Measurements from ENCODE around the gene SLC11A2.
A peak's percentile ranks its signal among the peaks of the same experiment; 100 is the strongest.

SLC11A2 gene

GRCh38 chr12:51025836-51026638, at the start of gene SLC11A2:
Gene SLC11A2 (minus strand): TSS chr12:51026384. CDS start chr12:51010728, 15,656 bp downstream.
- DNase-seq = peak; percentile 96

- DNase-seq = no peak
Measured at GRCh38 chr12:51075390-51075789, 49.2 kb upstream of the SLC11A2 start.

GRCh38 chr12:51071663-51072062, 45.5 kb upstream of the SLC11A2 start:
- DNase-seq = no peak

DNA sequence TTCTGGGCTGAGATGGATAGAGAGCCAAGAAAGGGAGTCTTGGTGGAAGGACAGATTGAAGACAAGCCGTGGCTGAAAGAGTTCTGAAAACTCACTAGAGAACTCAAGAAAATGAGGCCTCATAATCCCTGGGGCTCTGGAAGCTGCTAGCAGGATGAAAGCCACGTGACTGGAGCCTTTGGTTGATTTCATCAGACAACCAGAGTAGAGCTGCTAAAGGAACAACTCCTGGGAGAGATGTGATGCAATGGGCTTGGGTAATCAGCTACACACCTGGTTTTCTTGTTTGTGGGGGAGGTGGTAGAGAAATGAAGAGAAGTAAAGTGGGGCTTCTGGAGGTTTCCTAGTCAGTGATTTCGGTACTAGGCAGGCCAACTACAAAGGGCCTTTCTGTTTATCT, 43.8 kb upstream of the SLC11A2 start:
- DNase-seq = no peak

- no peak for DNase-seq
Measured at GRCh38 chr12:51067771-51068170, 41.6 kb upstream of the SLC11A2 start.

GRCh38 chr12:51067229-51067628, 41.0 kb upstream of the SLC11A2 start:
- no peak for DNase-seq

GRCh38 chr12:51065530-51065929, 39.3 kb upstream of the SLC11A2 start:
- DNase-seq = no peak

DNA sequence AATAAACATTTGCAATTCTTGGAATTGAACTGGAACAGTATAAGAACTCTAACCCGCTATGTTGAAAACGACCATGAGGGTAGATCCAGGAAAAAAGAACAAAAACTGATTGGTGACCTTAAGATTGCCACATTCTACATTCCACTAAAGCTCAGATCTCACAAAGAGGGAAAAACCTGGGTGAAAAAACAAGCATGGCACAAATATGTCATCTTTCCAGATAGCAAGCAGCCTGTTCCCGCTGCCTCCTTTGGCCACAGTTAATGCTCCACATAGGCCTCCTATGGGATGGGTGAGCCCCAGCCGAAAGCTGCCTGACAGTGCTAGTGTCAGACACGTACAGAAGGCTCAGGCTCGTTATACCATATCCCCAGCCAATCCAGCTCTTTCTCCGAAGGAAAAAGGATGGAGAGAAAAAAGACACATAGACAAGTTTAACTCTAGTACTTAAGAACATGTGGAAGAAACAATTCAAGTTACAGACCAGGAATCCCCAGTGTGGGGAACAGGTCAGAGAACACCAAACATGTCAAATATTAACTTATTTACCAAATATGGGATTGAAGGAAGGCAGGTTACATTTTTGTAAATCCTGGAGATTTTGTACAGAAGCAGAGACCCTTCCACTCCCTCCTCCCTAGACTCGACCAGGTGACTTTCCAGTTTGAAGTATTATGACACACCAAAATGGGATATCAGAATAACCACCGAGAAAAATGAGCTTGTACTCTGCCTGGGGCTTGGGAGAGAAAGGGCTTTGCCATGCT, 36.6 kb upstream of the SLC11A2 start:
- no peak for DNase-seq

DNA sequence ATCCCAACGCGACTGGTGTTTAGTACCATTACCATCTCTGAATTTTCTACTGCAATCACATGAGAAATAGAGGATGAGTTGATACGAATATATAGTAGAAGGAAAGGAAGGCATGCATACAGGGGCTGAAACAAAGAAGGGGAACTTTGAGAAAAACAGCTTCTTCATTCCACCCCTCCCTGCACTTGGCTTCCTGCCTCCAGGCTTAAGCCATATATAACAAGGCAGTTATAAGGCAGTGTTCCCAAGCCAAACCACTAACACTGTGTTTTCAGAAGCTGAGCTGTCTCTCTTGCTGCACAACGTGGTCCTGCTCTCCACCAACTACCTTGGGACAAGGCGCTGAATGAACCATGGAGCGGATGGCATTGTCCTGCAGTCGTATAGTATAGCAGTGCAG, 32.9 kb upstream of the SLC11A2 start:
- DNase-seq = no peak

DNA sequence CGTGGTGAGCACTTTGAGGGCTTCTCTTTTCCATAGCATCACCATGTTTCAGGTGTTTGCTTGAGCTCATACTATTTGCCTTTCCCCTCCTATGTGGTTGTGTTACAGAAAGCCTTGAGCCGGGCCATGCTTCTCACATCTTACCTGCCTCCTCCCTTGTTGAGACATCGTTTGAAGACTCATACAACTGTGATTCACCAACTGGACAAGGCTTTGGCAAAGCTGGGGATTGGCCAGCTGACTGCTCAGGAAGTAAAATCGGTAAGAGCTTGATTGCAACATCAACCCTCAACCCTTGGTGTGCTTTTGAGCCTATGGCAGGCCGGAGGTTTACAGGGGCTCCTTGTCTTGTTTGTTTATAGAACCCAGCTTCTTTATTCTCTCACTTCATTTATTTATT, 30.1 kb upstream of the SLC11A2 start:
- no peak for DNase-seq

DNA sequence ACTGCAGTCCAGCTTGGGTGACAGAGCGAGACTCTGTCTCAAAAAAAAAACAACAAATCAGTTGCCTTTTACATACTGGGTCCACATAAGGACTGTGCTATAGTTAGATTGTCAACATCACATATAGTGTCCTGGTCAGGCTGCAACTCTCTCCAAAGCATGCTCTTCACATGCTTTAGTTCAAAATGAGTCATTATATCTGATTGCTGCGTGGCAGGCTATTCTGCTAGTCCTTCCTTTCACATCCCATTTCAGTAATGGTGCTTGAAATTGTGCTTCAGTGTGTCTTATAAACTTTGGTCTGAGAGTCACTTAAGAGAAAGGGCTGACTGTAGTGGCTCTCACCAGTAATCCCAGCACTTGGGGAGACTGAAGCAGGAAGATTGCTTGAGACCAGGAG, 28.9 kb upstream of the SLC11A2 start:
- DNase-seq = no peak

GRCh38 chr12:51051787-51052186, 25.6 kb upstream of the SLC11A2 start:
- DNase-seq = no peak

DNA sequence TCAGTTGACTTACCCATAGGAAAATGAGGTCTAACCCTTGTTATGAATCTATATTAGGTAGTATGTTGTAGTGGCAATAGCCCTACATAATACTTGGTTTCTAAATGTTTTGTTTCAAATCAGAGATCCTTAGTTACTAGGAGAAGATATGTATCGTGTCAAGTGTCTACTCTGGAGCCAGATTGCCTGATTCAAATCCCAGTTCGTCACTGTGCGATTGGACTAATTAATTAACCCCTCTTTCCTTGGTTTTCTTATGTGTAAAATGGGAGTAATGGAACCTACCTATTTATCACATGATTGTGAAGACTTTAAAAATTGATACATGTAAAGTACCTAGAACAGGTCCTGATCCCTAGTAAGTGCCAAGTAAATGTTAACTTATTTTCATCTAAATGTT, 23.3 kb upstream of the SLC11A2 start:
- no peak for DNase-seq

DNA sequence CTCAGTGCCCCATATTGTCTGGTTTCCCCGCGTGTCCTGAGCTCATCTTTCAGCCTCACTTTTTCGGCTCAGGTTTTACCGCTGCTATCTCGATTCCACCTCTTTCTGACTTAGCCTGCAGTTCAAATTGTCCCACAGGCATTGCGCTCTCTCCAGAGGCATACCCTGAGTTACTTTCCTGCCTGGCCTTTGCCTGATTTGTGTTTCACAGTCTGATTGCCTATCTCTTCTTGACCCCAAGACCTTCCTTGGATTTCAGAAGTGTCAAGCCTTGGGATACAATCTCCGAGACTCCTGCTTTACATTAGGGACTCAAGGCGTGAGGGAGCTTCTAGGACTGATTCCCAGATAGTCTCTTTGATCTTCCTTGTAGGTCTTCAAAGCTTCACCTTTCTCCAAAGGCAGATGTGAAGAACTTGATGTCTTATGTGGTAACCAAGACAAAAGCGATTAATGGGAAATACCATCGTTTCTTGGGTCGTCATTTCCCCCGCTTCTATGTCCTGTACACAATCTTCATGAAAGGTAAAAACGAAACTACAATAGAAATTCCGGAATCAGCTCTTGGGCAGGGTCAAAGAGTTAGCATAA, 22.6 kb upstream of the SLC11A2 start:
- DNase-seq = no peak

DNA sequence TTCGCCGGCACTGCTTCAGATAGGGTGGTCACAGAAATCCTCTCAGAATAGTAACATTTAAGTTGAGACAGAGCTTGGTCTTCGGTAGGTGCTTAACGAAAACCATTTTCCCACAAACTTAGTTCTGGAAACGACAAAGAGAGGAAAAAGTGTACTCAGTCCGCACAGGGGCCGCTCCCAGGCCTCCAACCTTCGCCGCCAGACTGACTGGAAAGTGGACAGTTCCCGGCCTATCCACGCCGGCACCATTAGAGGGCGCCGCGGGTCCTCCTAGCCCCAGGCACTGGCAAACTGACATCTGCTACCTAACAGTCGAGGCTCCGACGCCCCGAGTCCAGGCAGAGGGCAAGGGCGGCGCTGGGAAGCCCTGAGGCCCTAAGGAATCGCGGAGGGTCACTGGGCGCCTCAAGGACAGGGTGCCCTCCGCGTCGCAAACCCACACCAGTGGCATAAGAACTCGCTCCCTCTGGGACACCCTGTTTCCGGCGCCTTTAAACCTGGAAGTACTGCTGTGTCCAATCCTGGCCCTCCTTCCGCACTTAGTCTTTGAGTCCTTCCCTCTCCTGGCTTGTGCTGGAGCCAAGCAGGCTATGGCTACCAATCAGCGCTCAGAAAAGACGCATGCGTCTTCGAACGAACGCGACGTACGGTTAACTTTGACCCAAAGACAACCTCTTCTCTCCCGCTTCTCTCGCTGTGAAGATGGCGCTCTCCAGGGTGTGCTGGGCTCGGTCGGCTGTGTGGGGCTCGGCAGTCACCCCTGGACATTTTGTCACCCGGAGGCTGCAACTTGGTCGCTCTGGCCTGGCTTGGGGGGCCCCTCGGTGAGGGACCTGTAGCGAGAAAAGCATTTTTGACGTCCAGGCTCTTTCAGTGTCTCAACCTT, 21.7 kb upstream of the SLC11A2 start, which contains the start of gene LETMD1:
TSS of gene LETMD1 (plus strand) at position 673 of the 886 bp plus-strand sequence. CDS start at position 703, 30 bp downstream.
- DNase-seq = peak; percentile 94

DNA sequence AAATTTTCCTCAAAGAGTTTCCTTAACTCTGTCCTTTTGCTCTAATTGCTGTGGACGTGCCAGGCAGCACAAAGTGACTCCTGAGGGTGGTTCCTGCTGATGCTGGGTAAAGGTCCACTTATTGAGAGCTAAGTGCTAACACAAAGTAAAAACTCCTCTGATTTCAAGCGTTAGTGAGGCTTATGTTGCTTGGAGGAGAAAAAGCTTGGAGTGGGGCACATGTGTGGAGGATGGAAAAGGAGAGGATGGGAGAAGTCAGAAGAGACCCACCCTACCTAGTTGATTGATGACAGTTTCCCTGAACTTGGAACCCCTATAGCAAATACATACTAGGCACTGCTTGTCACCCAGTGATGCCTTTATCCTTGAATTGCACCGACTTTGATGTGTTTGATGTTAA, 10.1 kb upstream of the SLC11A2 start:
- no peak for DNase-seq

- no peak for DNase-seq
Measured at GRCh38 chr12:51033457-51034089, 7.4 kb upstream of the SLC11A2 start.

- no peak for DNase-seq
Measured at GRCh38 chr12:51033048-51033447, 6.9 kb upstream of the SLC11A2 start.

- DNase-seq = no peak
Measured at GRCh38 chr12:51028813-51029150, 2.6 kb upstream of the SLC11A2 start.

DNA sequence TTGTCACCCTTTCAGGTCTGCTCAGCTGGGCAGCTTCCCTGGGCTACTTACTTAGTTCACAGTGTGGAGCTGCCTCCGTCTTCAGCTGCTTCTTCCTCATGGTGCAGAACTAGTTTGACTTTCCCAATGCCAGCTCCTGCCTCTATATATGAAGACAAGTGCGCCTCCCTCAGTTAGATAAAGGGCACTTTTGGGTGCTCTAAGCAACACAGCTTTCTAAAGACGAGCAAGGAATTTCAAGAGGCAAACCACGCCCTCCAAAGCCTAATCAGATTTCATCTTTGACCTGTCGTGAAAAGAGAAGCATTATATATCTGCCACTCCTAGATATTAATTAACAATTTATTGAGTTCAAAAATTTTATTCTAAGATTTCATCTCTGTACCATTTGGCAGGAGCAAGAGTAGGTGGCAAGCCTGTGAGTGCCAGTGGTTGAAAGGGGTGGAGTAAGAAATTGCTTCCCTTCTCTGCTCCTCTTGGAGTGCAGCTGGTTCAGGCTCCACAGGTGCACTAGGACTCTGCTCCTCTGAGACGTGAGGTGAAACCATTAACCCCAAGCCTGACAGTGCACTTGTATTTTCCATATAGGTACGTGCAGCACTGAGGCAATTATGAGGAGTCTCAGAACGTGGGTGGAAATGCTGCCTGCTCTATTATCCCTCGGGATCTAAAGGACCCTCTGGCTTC, 2.1 kb upstream of the SLC11A2 start:
- no peak for DNase-seq

DNA sequence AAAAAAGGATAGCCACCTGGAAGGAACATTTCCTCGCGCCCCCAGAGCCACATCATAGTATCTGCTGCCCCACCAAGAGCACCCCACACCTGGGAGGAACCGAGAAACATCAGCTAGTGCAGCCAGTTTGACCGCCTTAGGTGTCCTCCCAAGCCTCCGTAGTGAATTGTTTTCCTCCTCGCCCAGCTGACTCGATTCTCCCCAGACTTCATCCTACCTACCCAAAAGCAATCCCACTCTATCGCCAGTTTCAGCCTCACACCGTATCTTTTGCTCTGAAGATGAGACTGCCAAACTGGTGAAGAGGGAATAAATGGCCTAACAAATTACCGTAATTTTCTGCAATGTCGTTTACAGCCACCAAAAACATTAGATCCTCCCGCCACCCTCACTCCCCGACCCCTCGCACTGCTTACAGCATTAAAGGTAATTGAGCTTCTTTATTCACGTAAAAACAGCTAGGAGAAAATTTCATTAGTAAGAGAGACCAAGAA, 1.2 kb upstream of the SLC11A2 start:
- no peak for DNase-seq

Measured in activated CD8-positive, alpha-beta memory T cell treated with anti-CD3 and anti-CD28 coated beads, Interleukin-2, amount 50 U/mL, for 48 hours (primary cell).